Activated T-cell treated with anti-CD3 and anti-CD28 coated beads, Interleukin-2, amount 50 U/mL, for 48 hours (primary cell): ENCODE measurements around the gene TNFRSF4.

Experiments used
- DNase-seq, 2 experiments: peaks; one replicate each; pipeline ENCODE4 v3.0.0-alpha.2; 2020

TNFRSF4 gene

GRCh38 chr1:1167841-1168450, 46.0 kb downstream of the TNFRSF4 start:
- no peak for DNase-seq

DNA sequence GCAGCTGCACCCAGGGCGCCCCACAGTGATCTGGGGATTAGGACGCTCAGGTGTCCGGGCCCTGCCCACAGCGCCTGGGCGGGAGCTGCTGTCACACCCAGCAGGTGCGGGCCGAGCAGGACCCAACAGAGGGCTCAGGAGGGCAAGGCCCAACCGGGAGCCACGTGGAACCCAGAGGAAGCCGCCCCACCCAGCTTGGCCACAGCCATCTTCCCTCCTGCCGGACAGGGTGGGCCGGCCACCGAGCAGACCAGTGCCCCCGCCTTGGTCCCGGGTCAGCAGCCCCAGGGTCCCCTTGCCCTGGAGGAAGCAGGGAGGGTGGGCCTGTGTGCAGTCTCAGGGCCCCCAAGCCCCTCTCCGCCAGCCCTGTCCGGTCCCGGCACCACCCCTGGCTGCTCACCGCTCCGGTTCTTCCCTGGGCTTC, 46.5 kb downstream of the TNFRSF4 start:
- no peak for DNase-seq

- DNase-seq: no peak
Observed at GRCh38 chr1:1166642-1167397, 47.1 kb downstream of the TNFRSF4 start.

- DNase-seq: no peak
Observed at GRCh38 chr1:1165900-1166421, 48.0 kb downstream of the TNFRSF4 start.

- DNase-seq: no peak
Observed at GRCh38 chr1:1165485-1165884, 48.5 kb downstream of the TNFRSF4 start.

- no peak for DNase-seq
Observed at GRCh38 chr1:1164701-1165451, 49.1 kb downstream of the TNFRSF4 start.

DNA sequence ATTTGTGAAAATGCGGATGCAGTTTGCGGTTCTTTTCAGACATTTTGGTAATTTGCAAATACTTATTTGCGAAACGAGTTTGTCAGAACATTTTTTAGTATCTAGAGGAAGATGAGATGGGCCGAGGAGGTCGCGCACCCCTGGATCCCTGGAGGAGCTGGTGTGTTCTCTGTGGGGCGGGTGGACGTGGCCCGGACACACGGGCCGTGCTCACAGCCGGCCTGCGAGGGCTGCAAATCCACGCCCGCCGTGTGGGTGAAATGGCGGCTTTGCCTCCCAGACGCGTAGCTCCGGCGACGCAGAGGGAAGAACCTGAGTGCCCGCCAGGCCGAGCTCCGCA, 49.6 kb downstream of the TNFRSF4 start:
- DNase-seq: no peak

DNA sequence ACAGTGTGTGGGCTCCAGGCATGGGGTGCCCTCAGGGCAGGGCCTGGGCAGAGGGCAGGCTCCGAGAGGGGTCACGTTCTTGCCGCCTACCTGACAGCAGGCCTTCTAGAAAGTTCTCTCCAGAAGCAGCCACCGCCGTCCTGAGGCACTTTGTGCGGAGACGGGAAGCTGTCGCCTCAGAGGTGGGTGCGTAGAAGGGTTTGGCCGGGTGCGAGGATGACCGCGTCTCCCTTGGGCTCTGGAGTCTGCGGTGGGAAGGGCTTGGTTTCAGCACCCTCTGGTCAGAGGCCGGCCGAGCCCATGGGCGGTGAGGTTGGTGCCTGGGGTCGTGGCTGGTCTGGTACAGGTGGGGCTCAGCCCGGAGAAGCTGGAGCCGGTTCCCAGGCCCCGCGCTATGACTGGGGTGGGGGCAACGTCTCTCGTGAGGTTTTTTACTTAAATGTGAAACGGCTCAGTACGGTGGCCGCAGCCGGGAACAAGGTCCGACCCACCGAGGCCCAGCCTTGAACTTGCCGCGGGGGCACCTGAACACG, 50.3 kb downstream of the TNFRSF4 start:
- no peak for DNase-seq

GRCh38 chr1:1162597-1163537, 51.1 kb downstream of the TNFRSF4 start:
- DNase-seq: no peak

DNA sequence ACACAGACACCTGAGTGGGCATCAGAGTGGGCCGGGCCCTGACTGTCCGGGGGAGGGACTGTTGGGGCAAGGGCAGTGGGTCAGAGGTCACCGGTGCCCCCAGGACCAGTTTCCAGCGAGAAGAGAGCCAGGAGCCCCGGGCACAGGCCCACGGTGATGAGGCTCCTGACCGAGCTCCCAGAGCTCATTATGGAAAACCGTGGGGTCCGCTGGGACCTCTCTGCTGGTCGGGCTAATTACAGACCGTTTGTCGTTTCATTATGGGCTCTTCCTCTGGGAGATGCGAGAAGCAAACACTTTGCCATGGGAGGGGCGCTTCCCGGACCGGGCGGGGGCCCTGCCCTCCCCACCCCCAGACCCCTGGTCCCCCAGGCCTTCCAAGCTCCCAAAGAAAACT, 52.3 kb downstream of the TNFRSF4 start:
- DNase-seq: no peak
